ENCODE data around the gene INAFM2.

INAFM2 gene

GRCh38 chr15:40357246-40357645 is 33.8 kb downstream of the INAFM2 start:
- H3K4me3 ChIP-seq (ENCODE audit: low read depth, low read length), result no peak overlapping the region

GRCh38 chr15:40357723-40358470 is 34.4 kb downstream of the INAFM2 start, which contains the start of gene DISP2:
Gene DISP2, plus strand, starts transcription at chr15:40358219. Its CDS starts 103 bp downstream, at chr15:40358322.
- Histone ChIP-seq H3K4me3 (ENCODE audit: low read depth, low read length) (peak within 1 kb of the TSS; percentile 48), H3K36me3 (ENCODE audit: control insufficient read depth in 2 of 2, insufficient read depth in 1 of 2, low read length in 2 of 2) (no peaks in the 10 kb centered on the region), H3K4me1 (ENCODE audit: control insufficient read depth, insufficient read depth, low read length) (0 out of 2 replicates have a peak, but pooled peaks cover 4% of the 10 kb centered on the region), H3K27ac (ENCODE audit: extremely low read depth, low read depth, low read length) (no peak within 1 kb of the TSS), H3K9me3 (ENCODE audit: control insufficient read depth, insufficient read depth, low read depth, low read length) (no peaks in the 10 kb centered on the region)
- ChIA-PET CTCF (interaction anchor here (1.0 to 2.3 kb wide), 4 partner anchors 10 to 83 kb away, joined by 3 to 14 read pairs (median 4); partner anchors contain the start of gene CCDC9B), POLR2A (no interaction called here)
- TF ChIP-seq ZNF26 (tag by site-specific recombination; IDR thresholded peaks at IDR 0.05) (no peak), ZBTB20 (tag by site-specific recombination; IDR thresholded peaks at IDR 0.05) (peak; percentile 67), ZBTB17 (tag by site-specific recombination; IDR thresholded peaks at IDR 0.05) (peak; percentile 78), SP2 (tag by site-specific recombination; IDR thresholded peaks at IDR 0.05) (peak; percentile 52; the same call in 1 of the 2 replicates), REPIN1 (tag by site-specific recombination; IDR thresholded peaks at IDR 0.05; ENCODE audit: low read depth) (no peak), SCRT1 (tag by site-specific recombination; IDR thresholded peaks at IDR 0.05; ENCODE audit: borderline replicate concordance) (no peak), BCL11A (tag by site-specific recombination; IDR thresholded peaks at IDR 0.05; ENCODE audit: low read depth) (no peak), INSM2 (tag by site-specific recombination; IDR thresholded peaks at IDR 0.05) (no peak)

More at GRCh38 chr15:40357246-40357645, 33.8 kb downstream of the INAFM2 start:
- Histone ChIP-seq H3K4me1 (ENCODE audit: control insufficient read depth, insufficient read depth, low read length) (0 out of 2 replicates have a peak, but pooled peaks cover 4% of the 10 kb centered on the region), H3K27ac (ENCODE audit: extremely low read depth, low read depth, low read length) (no peak overlapping the region), H3K36me3 (ENCODE audit: control insufficient read depth in 2 of 2, insufficient read depth in 1 of 2, low read length in 2 of 2) (no peaks in the 10 kb centered on the region), H3K9me3 (ENCODE audit: control insufficient read depth, insufficient read depth, low read depth, low read length) (no peaks in the 10 kb centered on the region)
- TF ChIP-seq GLIS2 (tag by site-specific recombination; IDR thresholded peaks at IDR 0.05) (no peak), MYNN (tag by site-specific recombination; IDR thresholded peaks at IDR 0.05; ENCODE audit: borderline replicate concordance) (no peak), ZNF596 (tag by site-specific recombination; IDR thresholded peaks at IDR 0.05) (no peak), ZNF843 (tag by site-specific recombination; IDR thresholded peaks at IDR 0.05) (no peak), ZNF404 (tag by site-specific recombination; IDR thresholded peaks at IDR 0.05) (no peak), ZBTB21 (tag by site-specific recombination; IDR thresholded peaks at IDR 0.05) (no peak), HOXC10 (CRISPR knock-in tag; IDR thresholded peaks at IDR 0.05) (no peak), ZNF155 (tag by site-specific recombination; IDR thresholded peaks at IDR 0.05) (no peak), ZNF398 (tag by site-specific recombination; IDR thresholded peaks at IDR 0.05) (no peak), PRDM6 (tag by site-specific recombination; IDR thresholded peaks at IDR 0.05) (no peak), SCRT2 (tag by site-specific recombination; IDR thresholded peaks at IDR 0.05) (no peak), ZNF248 (tag by site-specific recombination; IDR thresholded peaks at IDR 0.05) (no peak), ZSCAN4 (tag by site-specific recombination; IDR thresholded peaks at IDR 0.05) (no peak), ZNF521 (tag by site-specific recombination; IDR thresholded peaks at IDR 0.05) (no peak), SETDB1 (IDR thresholded peaks at IDR 0.05; ENCODE audit: insufficient read length, low read length) (no peak), ELK4 (IDR thresholded peaks at IDR 0.05; ENCODE audit: borderline replicate concordance, low read depth, low read length) (no peak), ZNF530 (tag by site-specific recombination; IDR thresholded peaks at IDR 0.05; ENCODE audit: low read depth) (no peak)
- ChIA-PET POLR2A (no interaction called here), CTCF (interaction anchor here (1.0 to 2.9 kb wide), 6 partner anchors 11 to 83 kb away, joined by 3 to 14 read pairs (median 6); partner anchors contain the start of gene CCDC9B)
